ENCODE data around the gene JUND.
A peak's percentile ranks its signal among the peaks of the same experiment; 100 is the strongest.

The JUND gene

DNA sequence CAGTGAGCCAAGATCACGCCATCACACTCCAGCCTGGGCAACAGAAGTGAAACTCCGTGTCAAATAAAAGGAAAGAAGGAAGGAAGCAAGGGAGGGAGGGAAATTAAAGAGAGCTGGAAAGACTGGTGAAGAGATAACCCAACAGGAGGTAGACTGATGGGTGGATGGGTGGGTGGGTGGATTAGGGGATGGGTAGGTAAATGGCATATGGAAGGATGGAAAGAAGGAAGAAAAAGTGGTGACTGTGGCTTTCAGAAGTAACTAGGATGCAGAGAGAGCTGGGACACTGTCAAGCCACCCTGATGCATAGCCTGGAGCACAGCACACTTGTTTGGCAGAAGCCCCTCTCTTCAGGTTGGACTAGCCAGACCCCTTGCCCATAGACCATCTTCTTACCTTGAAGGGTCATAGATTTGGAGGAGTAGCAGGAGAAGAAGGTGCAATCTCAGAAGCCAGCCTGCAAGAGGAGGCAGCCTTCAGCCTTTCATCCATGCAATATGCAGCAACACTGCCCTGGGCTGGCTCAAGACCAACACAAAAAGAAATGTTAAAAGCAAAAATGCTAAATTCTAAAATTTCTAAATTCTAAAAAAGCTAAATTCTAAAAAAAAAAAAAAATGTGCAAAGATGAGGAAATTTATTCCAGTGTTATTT lies 12.2 kb downstream of the JUND start:
- no peak for DNase-seq (ENCODE audit: low spot score)

- no peak for DNase-seq (ENCODE audit: low spot score)
These were observed 14.4 kb downstream of the JUND start for GRCh38 chr19:18266771-18267686.

DNA sequence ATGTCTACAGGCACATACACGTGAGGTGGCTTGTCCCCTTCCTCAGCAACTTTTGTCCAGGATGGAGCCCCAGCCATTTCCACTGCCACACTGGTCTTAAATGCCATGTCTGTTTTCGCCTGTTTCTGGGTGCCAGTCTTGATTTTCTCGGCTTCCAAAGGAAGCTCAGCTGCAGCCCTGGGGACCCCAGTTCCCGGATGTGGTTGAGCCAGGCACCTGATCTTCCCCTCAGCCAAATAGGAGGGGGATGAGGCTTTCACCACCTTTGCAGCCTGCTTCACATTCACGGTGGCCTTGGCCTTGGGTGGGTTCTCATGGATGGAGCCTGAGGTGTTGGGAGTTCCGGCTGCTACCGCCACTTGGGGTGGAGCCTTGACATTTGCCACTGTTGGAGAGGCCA lies 15.8 kb downstream of the JUND start:
- no peak for DNase-seq (ENCODE audit: low spot score)

DNA sequence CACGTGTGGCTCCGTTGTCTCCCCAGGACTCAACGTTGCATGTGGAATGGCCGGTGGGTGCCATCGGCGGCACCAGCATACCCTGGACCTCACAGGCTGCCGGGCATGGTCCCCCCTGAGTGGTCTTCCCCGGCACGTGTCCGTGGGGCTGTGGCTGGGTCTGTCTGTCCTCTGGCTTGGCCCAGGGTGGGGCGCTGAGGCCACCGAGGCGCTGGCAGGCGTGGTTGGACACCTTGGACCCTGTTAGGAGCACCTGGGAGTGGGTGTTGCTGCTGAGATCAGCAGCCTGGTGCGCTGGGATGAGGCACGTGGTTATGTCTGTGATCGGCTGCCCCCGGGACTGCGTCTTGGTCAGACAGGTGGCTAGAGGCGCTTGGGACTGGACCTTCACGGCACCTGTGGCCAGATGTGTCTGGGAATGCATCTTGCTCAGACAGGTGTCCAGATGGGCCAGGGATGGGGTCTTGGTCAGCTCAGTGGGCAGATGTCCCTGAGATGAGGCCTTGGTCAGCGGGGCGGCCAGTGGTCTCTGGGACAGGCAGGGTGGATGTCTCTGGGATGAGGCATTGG lies 16.4 kb downstream of the JUND start:
- no peak for DNase-seq (ENCODE audit: low spot score)

- no peak for DNase-seq (ENCODE audit: low spot score)
These were observed 17.1 kb downstream of the JUND start for GRCh38 chr19:18264137-18264854.

GRCh38 chr19:18263324-18264136 lies 17.9 kb downstream of the JUND start:
- no peak for DNase-seq (ENCODE audit: low spot score)

- no peak for DNase-seq (ENCODE audit: low spot score)
These were observed 18.5 kb downstream of the JUND start for GRCh38 chr19:18262917-18263316.

- DNase-seq (ENCODE audit: low spot score): no peak
These were observed 19.3 kb downstream of the JUND start for GRCh38 chr19:18262144-18262543.

GRCh38 chr19:18261474-18261873 lies 19.9 kb downstream of the JUND start:
- DNase-seq (ENCODE audit: low spot score): no peak

DNA sequence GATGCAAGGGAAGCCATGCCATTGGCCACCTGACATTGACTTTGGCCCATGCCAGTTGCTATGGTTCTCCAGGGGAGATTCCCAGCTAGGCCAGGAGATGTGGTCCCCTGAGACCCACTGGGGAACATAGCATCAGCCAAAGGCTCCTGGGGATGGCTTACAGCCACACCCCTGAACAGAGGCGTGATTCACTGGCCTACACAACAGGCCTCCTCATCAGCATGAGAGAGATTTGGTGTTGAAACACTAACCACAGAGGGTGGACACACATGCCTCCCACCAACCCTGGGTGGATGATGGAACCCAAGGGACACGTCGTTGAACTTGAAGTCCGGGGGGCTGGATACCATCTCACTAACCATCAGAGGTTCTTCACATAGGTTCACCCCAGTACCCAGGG lies 21.5 kb downstream of the JUND start:
- no peak for DNase-seq (ENCODE audit: low spot score)

GRCh38 chr19:18257503-18258470 lies 23.6 kb downstream of the JUND start:
- no peak for DNase-seq (ENCODE audit: low spot score)

- no peak for DNase-seq (ENCODE audit: low spot score)
These were observed 26.6 kb downstream of the JUND start for GRCh38 chr19:18254546-18255503.

GRCh38 chr19:18253716-18254115 lies 27.7 kb downstream of the JUND start:
- no peak for DNase-seq (ENCODE audit: low spot score)

GRCh38 chr19:18253130-18253529 lies 28.3 kb downstream of the JUND start:
- no peak for DNase-seq (ENCODE audit: low spot score)

GRCh38 chr19:18252370-18252717 lies 29.1 kb downstream of the JUND start:
- no peak for DNase-seq (ENCODE audit: low spot score)

GRCh38 chr19:18251587-18252369 lies 29.6 kb downstream of the JUND start:
- DNase-seq (ENCODE audit: low spot score): peak; percentile 83

GRCh38 chr19:18249834-18250233 lies 31.6 kb downstream of the JUND start:
- no peak for DNase-seq (ENCODE audit: low spot score)

DNA sequence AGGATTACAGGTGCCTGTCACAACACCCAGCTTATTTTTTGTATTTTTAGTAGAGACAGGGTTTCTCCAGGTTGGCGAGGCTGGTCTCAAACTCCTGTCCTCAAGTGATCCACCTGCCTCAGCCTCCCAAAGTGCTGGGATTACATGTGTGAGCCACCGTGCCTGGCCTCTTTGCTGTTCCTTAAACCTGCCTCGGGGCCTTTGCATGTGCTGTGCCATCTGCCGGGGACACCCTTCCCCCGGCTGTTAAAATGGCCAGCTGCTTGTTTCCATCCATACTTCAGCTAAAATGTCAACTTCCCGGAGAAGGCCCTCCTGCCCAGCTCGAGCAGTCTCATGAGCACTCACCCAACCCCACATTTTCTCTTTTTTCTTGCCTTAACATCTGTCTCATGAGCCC lies 36.1 kb downstream of the JUND start:
- no peak for DNase-seq (ENCODE audit: low spot score)

DNA sequence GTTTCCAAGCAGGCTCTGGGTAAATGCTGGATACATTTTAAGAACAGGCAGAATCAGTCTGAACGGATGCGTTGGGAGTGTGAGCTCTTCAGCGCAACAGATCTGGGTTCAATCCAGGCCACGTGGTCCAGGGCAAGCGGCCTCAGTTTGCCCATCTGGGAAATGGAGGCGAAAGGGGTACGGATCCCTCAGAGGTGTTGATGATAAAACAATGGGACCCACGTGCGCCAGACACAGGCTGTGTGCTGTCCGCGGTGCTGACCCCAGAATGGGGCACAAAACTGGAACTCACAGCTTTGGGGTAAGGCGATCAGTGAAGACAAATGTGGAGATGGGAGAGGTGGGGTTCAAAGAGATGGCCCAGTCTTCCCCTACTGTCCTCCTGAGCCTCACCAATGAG lies 42.1 kb downstream of the JUND start:
- no peak for DNase-seq (ENCODE audit: low spot score)
